ENCODE results near the gene CTNNAL1.

The CTNNAL1 gene

DNA sequence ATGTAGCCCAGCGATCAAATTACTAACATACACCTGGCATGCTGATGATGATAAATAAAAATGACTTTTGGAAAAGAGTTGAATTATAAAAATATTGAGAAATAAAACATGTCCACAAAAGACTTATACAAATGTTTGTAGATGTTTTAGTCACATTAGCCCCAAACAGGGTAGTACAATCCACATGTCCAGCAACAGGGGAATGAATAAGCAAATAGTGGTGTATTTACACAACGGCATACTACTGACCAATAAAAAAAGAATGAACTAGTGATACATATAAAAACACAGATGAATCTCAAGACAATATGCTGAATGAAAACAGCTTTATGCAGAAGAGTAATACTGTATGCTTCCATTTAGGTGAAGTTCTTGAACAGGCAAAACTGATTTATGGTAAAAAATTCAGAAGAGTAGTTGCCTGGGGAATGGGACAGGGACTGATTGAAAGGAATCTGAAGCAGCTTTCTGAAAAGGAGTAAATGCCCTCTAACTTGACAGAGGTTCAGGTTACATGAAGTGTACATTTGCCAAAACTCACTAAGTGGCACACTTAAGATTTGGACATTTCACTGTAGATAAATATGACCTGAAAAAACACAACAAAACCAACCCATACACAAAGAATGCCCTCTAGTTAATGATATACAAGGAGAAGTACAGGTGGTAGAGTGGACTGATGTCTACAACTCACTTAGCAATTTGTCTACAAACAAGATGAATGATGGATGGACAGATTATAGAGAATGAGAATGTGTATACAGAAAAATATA, 115.8 kb downstream of the CTNNAL1 start:
- POLR2A ChIA-PET = interaction anchor here (0.5 kb wide), 1 partner anchor 77 kb away, joined by 3 read pairs; no protein-coding TSS in a partner anchor
- H3K36me3 ChIP-seq (ENCODE audit: control insufficient read depth in 2 of 2, insufficient read depth in 1 of 2, low read length in 2 of 2) = peaks cover 23 to 98% of the 10 kb centered on the region in 2 experiments
- CTCF ChIA-PET = interaction anchor here (0.8 kb wide), 1 partner anchor 1398 kb away, joined by 4 read pairs; no protein-coding TSS in a partner anchor
- TF ChIP-seq, protein P1, sequence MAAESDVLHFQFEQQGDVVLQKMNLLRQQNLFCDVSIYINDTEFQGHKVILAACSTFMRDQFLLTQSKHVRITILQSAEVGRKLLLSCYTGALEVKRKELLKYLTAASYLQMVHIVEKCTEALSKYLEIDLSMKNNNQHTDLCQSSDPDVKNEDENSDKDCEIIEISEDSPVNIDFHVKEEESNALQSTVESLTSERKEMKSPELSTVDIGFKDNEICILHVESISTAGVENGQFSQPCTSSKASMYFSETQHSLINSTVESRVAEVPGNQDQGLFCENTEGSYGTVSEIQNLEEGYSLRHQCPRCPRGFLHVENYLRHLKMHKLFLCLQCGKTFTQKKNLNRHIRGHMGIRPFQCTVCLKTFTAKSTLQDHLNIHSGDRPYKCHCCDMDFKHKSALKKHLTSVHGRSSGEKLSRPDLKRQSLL (tag by site-specific recombination; IDR thresholded peaks at IDR 0.05) = no peak
- TF ChIP-seq ZNF701 (tag by site-specific recombination; IDR thresholded peaks at IDR 0.05) = no peak
- TF ChIP-seq ZNF416 (tag by site-specific recombination; IDR thresholded peaks at IDR 0.05) = no peak
- no peak for TF ChIP-seq OVOL3 (tag by site-specific recombination; IDR thresholded peaks at IDR 0.05)
- TF ChIP-seq ZNF157 (tag by site-specific recombination; IDR thresholded peaks at IDR 0.05) = no peak
- TF ChIP-seq ZIC2 (tag by site-specific recombination; IDR thresholded peaks at IDR 0.05) = no peak
- TF ChIP-seq, protein P2, sequence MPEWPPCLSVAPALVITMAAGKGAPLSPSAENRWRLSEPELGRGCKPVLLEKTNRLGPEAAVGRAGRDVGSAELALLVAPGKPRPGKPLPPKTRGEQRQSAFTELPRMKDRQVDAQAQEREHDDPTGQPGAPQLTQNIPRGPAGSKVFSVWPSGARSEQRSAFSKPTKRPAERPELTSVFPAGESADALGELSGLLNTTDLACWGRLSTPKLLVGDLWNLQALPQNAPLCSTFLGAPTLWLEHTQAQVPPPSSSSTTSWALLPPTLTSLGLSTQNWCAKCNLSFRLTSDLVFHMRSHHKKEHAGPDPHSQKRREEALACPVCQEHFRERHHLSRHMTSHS (tag by site-specific recombination; IDR thresholded peaks at IDR 0.05) = no peak
- no peak for TF ChIP-seq ZNF133 (tag by site-specific recombination; IDR thresholded peaks at IDR 0.05)
- TF ChIP-seq, protein P3, sequence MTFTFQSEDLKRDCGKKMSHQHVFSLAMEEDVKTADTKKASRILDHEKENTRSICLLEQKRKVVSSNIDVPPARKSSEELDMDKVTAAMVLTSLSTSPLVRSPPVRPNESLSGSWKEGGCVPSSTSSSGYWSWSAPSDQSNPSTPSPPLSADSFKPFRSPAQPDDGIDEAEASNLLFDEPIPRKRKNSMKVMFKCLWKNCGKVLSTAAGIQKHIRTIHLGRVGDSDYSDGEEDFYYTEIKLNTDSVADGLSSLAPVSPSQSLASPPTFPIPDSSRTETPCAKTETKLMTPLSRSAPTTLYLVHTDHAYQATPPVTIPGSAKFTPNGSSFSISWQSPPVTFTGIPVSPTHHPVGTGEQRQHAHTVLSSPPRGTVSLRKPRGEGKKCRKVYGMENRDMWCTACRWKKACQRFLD (tag by site-specific recombination; IDR thresholded peaks at IDR 0.05) = no peak
- no peak for TF ChIP-seq ZNF747 (tag by site-specific recombination; IDR thresholded peaks at IDR 0.05)
- TF ChIP-seq ZNF561 (tag by site-specific recombination; IDR thresholded peaks at IDR 0.05; ENCODE audit: borderline replicate concordance) = no peak
- TF ChIP-seq SALL2 (tag by site-specific recombination; IDR thresholded peaks at IDR 0.05; ENCODE audit: borderline replicate concordance) = no peak
- no peak for TF ChIP-seq ZNF341 (tag by site-specific recombination; IDR thresholded peaks at IDR 0.05; ENCODE audit: low read depth)
- no peak for TF ChIP-seq ZNF544 (tag by site-specific recombination; IDR thresholded peaks at IDR 0.05)
- no peak for TF ChIP-seq ZNF473 (tag by site-specific recombination; IDR thresholded peaks at IDR 0.05)
- H3K4me1 ChIP-seq (ENCODE audit: control insufficient read depth, insufficient read depth, low read length) = no peaks in the 10 kb centered on the region
- H3K27ac ChIP-seq (ENCODE audit: extremely low read depth, low read depth, low read length) = no peak overlapping the region
- no peak overlapping the region for H3K4me3 ChIP-seq (ENCODE audit: low read depth, low read length)
- H3K9me3 ChIP-seq (ENCODE audit: control insufficient read depth, insufficient read depth, low read depth, low read length) = no peaks in the 10 kb centered on the region

DNA sequence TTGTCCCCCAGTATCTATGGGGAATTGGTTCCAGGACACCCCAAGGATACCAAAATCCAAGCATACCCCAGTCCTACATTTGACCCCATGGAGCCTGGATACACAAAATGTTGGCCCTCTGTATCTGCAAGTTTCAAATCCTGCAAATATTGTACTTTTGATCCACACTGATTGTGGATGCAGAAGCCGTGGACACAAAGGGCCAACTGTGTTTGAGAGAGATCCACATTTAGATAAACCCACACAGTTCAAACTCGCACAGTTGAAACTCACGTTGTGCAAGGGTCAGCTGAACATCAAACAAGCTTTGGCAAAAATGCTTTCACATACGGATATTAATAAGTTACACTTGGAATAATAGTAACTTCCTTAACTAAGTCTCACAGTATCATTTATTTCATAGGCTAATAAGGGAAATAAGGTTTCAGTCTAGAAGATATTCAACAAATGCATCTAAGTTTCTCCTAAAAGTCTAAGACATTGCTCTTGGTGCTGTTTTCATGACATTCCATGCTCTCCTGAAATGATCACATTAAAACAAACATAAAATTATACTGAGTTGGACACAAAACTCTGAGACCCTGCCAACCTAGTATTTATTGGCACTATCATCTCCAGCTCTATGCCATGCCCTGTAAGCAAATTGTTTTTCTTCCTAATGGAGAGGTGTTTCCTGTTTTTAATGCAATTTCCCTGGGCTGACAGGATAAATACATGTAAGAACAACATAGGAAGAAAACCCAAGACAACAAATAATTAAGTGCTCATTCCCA, 118.9 kb downstream of the CTNNAL1 start:
- TF ChIP-seq, protein P4, sequence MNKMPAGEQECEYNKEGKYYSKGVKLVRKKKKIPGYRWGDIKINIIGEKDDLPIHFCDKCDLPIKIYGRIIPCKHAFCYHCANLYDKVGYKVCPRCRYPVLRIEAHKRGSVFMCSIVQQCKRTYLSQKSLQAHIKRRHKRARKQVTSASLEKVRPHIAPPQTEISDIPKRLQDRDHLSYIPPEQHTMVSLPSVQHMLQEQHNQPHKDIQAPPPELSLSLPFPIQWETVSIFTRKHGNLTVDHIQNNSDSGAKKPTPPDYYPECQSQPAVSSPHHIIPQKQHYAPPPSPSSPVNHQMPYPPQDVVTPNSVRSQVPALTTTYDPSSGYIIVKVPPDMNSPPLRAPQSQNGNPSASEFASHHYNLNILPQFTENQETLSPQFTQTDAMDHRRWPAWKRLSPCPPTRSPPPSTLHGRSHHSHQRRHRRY (tag by site-specific recombination; IDR thresholded peaks at IDR 0.05) = no peak
- TF ChIP-seq, protein P5, sequence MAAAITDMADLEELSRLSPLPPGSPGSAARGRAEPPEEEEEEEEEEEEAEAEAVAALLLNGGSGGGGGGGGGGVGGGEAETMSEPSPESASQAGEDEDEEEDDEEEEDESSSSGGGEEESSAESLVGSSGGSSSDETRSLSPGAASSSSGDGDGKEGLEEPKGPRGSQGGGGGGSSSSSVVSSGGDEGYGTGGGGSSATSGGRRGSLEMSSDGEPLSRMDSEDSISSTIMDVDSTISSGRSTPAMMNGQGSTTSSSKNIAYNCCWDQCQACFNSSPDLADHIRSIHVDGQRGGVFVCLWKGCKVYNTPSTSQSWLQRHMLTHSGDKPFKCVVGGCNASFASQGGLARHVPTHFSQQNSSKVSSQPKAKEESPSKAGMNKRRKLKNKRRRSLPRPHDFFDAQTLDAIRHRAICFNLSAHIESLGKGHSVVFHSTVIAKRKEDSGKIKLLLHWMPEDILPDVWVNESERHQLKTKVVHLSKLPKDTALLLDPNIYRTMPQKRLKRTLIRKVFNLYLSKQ (tag by site-specific recombination; IDR thresholded peaks at IDR 0.05; ENCODE audit: borderline replicate concordance) = no peak
- TF ChIP-seq, protein P6, sequence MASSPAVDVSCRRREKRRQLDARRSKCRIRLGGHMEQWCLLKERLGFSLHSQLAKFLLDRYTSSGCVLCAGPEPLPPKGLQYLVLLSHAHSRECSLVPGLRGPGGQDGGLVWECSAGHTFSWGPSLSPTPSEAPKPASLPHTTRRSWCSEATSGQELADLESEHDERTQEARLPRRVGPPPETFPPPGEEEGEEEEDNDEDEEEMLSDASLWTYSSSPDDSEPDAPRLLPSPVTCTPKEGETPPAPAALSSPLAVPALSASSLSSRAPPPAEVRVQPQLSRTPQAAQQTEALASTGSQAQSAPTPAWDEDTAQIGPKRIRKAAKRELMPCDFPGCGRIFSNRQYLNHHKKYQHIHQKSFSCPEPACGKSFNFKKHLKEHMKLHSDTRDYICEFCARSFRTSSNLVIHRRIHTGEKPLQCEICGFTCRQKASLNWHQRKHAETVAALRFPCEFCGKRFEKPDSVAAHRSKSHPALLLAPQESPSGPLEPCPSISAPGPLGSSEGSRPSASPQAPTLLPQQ (tag by site-specific recombination; IDR thresholded peaks at IDR 0.05) = no peak
- TF ChIP-seq ZNF138 (tag by site-specific recombination; IDR thresholded peaks at IDR 0.05; ENCODE audit: borderline replicate concordance) (no peak), ZNF140 (tag by site-specific recombination; IDR thresholded peaks at IDR 0.05) (no peak), ZNF529 (tag by site-specific recombination; IDR thresholded peaks at IDR 0.05; ENCODE audit: insufficient replicate concordance) (no peak), ZNF521 (tag by site-specific recombination; IDR thresholded peaks at IDR 0.05) (no peak), REPIN1 (tag by site-specific recombination; IDR thresholded peaks at IDR 0.05; ENCODE audit: low read depth) (no peak), ZNF302 (tag by site-specific recombination; IDR thresholded peaks at IDR 0.05; ENCODE audit: low read depth) (no peak), ZNF133 (tag by site-specific recombination; IDR thresholded peaks at IDR 0.05) (no peak)
- POLR2A ChIA-PET = no interaction called here
- CTCF ChIA-PET = no interaction called here
- H3K4me3 ChIP-seq (ENCODE audit: low read depth, low read length) = no peak overlapping the region
- no peaks in the 10 kb centered on the region for H3K9me3 ChIP-seq (ENCODE audit: control insufficient read depth, insufficient read depth, low read depth, low read length)
- H3K4me1 ChIP-seq (ENCODE audit: control insufficient read depth, insufficient read depth, low read length) = no peaks in the 10 kb centered on the region
- H3K36me3 ChIP-seq (ENCODE audit: control insufficient read depth in 2 of 2, insufficient read depth in 1 of 2, low read length in 2 of 2) = peaks cover 16 to 98% of the 10 kb centered on the region in 2 experiments
- H3K27ac ChIP-seq (ENCODE audit: extremely low read depth, low read depth, low read length) = no peak overlapping the region
